ENCODE results near the gene CHODL. TPM values are rescaled to one million over a fixed set of nuclear protein-coding genes. Genes with fewer than 3 reads are reported as not detected.

CHODL gene
- total RNA-seq, 6 experiments from 2014 or later: 0.11 TPM; not detected in 5

DNA sequence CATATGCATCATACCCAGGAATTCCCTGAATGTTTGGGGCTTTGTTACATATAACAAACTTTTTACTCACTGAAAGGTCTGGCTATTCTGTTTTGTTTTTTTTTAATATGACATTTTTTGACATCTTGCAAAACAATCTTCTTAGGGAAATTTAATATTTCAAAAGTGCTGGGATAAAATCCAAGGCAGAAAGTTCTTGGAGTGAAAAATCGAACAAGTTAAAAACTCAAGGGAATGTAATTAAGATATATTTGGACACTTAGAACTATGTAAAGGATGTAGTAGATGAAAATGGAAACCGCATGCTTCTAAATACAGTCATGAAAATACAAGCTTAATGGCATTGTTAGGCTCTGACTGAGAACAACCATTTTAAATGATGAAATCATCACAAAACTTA lies 8.6 kb downstream of the CHODL start:
- Histone ChIP-seq H3K27me3 (no peaks in the 10 kb centered on the region), H3K9me3 (no peaks in the 10 kb centered on the region), H3K27ac (no peak overlapping the region), H3K36me3 (no peaks in the 10 kb centered on the region), H3K4me1 (no peaks in the 10 kb centered on the region), H3K4me3 (no peak overlapping the region)
- intact Hi-C loops (cut with DNase I): no loop called here
- DNase-seq (no peak), ATAC-seq (no peak)
- no peak for TF ChIP-seq POLR2A (IDR thresholded peaks at IDR 0.05)
- TF ChIP-seq CTCF (IDR thresholded peaks at IDR 0.05): no peak
- WGBS (ENCODE audit: insufficient coverage, low coverage, low lambda C conversion rate, missing lambda C conversion rate): 69% methylated on average over 2 of the region's 2 CpGs

GRCh38 chr21:18253799-18254198 lies 9.2 kb downstream of the CHODL start:
- intact Hi-C loops (cut with DNase I): no loop called here
- Histone ChIP-seq H3K4me3 (no peak overlapping the region), H3K36me3 (no peaks in the 10 kb centered on the region), H3K9me3 (no peaks in the 10 kb centered on the region), H3K27ac (no peak overlapping the region), H3K27me3 (no peaks in the 10 kb centered on the region), H3K4me1 (no peaks in the 10 kb centered on the region)
- no peak for DNase-seq
- ATAC-seq: no peak
- 54% methylated on average over 2 of the region's 2 CpGs for WGBS (ENCODE audit: insufficient coverage, low coverage, low lambda C conversion rate, missing lambda C conversion rate)
- TF ChIP-seq POLR2A (IDR thresholded peaks at IDR 0.05): no peak
- no peak for TF ChIP-seq CTCF (IDR thresholded peaks at IDR 0.05)

DNA sequence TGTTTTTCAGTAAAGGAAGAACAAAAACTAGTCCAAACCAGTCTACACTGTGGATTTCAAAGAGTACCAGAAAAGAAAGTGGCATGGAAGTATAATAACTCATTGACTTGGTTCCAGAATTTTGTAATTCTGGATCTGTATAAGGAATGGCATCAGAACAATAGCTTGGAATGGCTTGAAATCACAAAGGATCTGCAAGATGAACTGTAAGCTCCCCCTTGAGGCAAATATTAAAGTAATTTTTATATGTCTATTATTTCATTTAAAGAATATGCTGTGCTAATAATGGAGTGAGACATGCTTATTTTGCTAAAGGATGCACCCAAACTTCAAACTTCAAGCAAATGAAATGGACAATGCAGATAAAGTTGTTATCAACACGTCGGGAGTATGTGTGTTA lies 21.3 kb downstream of the CHODL start:
- ATAC-seq: no peak
- TF ChIP-seq CTCF (IDR thresholded peaks at IDR 0.05) (no peak), POLR2A (IDR thresholded peaks at IDR 0.05) (no peak)
- Histone ChIP-seq H3K27ac (no peak overlapping the region), H3K9me3 (no peaks in the 10 kb centered on the region), H3K36me3 (no peaks in the 10 kb centered on the region), H3K4me1 (no peaks in the 10 kb centered on the region), H3K27me3 (no peaks in the 10 kb centered on the region), H3K4me3 (no peak overlapping the region)
- intact Hi-C loops (cut with DNase I): no loop called here
- no peak for DNase-seq
- WGBS (ENCODE audit: insufficient coverage, low coverage, low lambda C conversion rate, missing lambda C conversion rate): 59% methylated on average over 2 of the region's 2 CpGs

- H3K4me1 ChIP-seq: no peaks in the 10 kb centered on the region
- H3K36me3 ChIP-seq: no peaks in the 10 kb centered on the region
- intact Hi-C loops (cut with DNase I): no loop called here
- TF ChIP-seq CTCF (IDR thresholded peaks at IDR 0.05) (no peak), POLR2A (IDR thresholded peaks at IDR 0.05) (no peak)
- H3K27ac ChIP-seq: no peak overlapping the region
- 33% methylated on average over 1 of the region's 1 CpG for WGBS (ENCODE audit: insufficient coverage, low coverage, low lambda C conversion rate, missing lambda C conversion rate)
- H3K9me3 ChIP-seq: no peaks in the 10 kb centered on the region
- H3K4me3 ChIP-seq: no peak overlapping the region
- DNase-seq: no peak
- no peak for ATAC-seq
- no peaks in the 10 kb centered on the region for H3K27me3 ChIP-seq
Measured at GRCh38 chr21:18267496-18267895, 22.9 kb downstream of the CHODL start.

DNA sequence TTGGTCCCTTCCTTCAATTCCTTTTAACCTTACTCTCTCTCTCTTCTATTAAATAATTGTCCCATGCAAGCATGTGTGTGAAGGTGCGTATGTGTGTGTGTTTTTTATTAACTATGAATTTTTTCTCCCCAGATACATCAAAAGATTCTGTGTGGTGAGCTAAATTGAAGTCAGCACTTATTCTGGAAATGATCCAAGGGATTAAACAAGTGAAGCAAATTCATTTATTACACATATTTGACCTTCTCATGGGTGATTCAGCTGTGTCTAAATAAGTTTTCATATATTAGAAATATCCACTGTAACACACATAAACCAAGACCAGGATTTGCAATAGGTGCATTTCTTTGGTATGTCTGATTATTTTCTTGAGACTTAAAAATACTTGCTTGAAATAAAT lies 24.3 kb downstream of the CHODL start:
- Histone ChIP-seq H3K9me3 (no peaks in the 10 kb centered on the region), H3K4me1 (no peaks in the 10 kb centered on the region), H3K27me3 (no peaks in the 10 kb centered on the region), H3K27ac (no peak overlapping the region), H3K4me3 (no peak overlapping the region), H3K36me3 (no peaks in the 10 kb centered on the region)
- WGBS (ENCODE audit: insufficient coverage, low coverage, low lambda C conversion rate, missing lambda C conversion rate): 56% methylated on average over 1 of the region's 1 CpG
- no peak for TF ChIP-seq CTCF (IDR thresholded peaks at IDR 0.05)
- TF ChIP-seq POLR2A (IDR thresholded peaks at IDR 0.05): no peak
- no peak for DNase-seq
- intact Hi-C loops (cut with DNase I): no loop called here
- ATAC-seq: no peak
